GM12878 (cell line): ENCODE data around the gene ZNF282. TPM values are rescaled to one million over a fixed set of nuclear protein-coding genes. Genes with fewer than 3 reads are reported as not detected.

Experiments
- ATAC-seq: fragments of 200-7000 bp; cut with Tn5 transposase; 3 replicates; pipeline ENCODE4 v1.9.1; 2020; ENCODE audit warnings: mild to moderate bottlenecking, moderate library complexity
- BruUV-seq: library from RNA; stranded (reverse); fragments of 400-500 nt; replicated peaks from 2 replicates; lab custom pipeline; 2021; lab: Mats Ljungman, UMichigan
- CTCF ChIA-PET: fragments of 300-600 bp; sonication (Branson Sonifier 250); formaldehyde crosslinking; extraction: SDS; loops from one replicate; lab custom pipeline; 2021; ENCODE audit warnings: inconsistent platforms; lab: Yijun Ruan, JAX
- POLR2A ChIA-PET: fragments of 350-600 bp; formaldehyde crosslinking; extraction: SDS; loops from one replicate; lab custom pipeline; 2021; ENCODE audit warnings: inconsistent platforms; lab: Charles Lee
- RAD21 ChIA-PET: fragments of 300-600 bp; sonication (Branson Sonifier 250); formaldehyde crosslinking; loops from one replicate; lab custom pipeline; 2023; ENCODE audit warnings: antibody characterized with exemption; ENCODE audit not compliant: unreplicated experiment; lab: Charles Lee
- SMC1A ChIA-PET: fragments of 300-600 bp; sonication (Branson Sonifier 250); formaldehyde crosslinking; loops from one replicate; lab custom pipeline; 2023; ENCODE audit not compliant: unreplicated experiment, uncharacterized antibody; lab: Charles Lee
- DNase-seq: peaks from one replicate; pipeline ENCODE4 v3.0.0-alpha.2; 2011; ENCODE audit warnings: low read depth, low spot score
- FAIRE-seq: peaks from 3 replicates; lab custom pipeline; 2011; peaks lifted over from hg19 to GRCh38; lab: Jason Lieb, UNC
- H2AFZ ChIP-seq: 2 replicates; pipeline ENCODE4 v1.6.0; 2011; ENCODE audit warnings: low read depth, low read length, control low read depth; ENCODE audit not compliant: control insufficient read depth
- H3K27ac ChIP-seq: 2 replicates; pipeline ENCODE4 v1.5.1; 2011; ENCODE audit warnings: control low read depth; ENCODE audit not compliant: control insufficient read depth, insufficient read depth
- H3K27me3 ChIP-seq, 2 experiments: replicated peaks in 1 of 2; 2 replicates each; pipeline versions ENCODE4 v1.6.0 to v1.6.1; 2011; ENCODE audit warnings: low read length in 1 of 2; ENCODE audit not compliant: control insufficient read depth in 2 of 2, insufficient read depth in 2 of 2
- H3K36me3 ChIP-seq, 2 experiments: 2 replicates each; pipeline ENCODE4 v1.5.1; 2011; ENCODE audit warnings: low read length in 1 of 2; ENCODE audit not compliant: control insufficient read depth in 2 of 2, insufficient read depth in 2 of 2
- H3K4me1 ChIP-seq: 2 replicates; pipeline ENCODE4 v1.6.1; 2011; ENCODE audit warnings: mild to moderate bottlenecking, low read length, moderate library complexity, mixed read lengths; ENCODE audit not compliant: control insufficient read depth, insufficient read depth
- H3K4me2 ChIP-seq: 2 replicates; pipeline ENCODE4 v1.6.0; 2011; ENCODE audit warnings: control low read depth; ENCODE audit not compliant: control insufficient read depth, insufficient read depth
- H3K4me3 ChIP-seq: fragments of 200-600 bp; sonication (generic); 2 replicates; pipeline ENCODE4 v1.5.1; 2016
- H3K79me2 ChIP-seq: 2 replicates; pipeline ENCODE4 v1.6.0; 2011; ENCODE audit warnings: low read length; ENCODE audit not compliant: control insufficient read depth, insufficient read depth
- H3K9ac ChIP-seq: 2 replicates; pipeline ENCODE4 v1.8.0; 2011; ENCODE audit warnings: low read length, control low read depth, mixed read lengths; ENCODE audit not compliant: control insufficient read depth, insufficient read depth
- H3K9me3 ChIP-seq: replicated peaks from 3 replicates; pipeline ENCODE4 v1.5.1; 2011; ENCODE audit warnings: mild to moderate bottlenecking, low read length; ENCODE audit not compliant: control insufficient read depth, insufficient read depth
- H4K20me1 ChIP-seq: 2 replicates; pipeline ENCODE4 v1.6.0; 2011; ENCODE audit not compliant: control insufficient read depth, insufficient read depth
- JUNB ChIP-seq: IDR thresholded peaks from 2 replicates; pipeline ENCODE4 v1.6.1; 2016; ENCODE audit warnings: antibody characterized with exemption, mild to moderate bottlenecking
- MEF2A ChIP-seq: IDR thresholded peaks from 2 replicates; pipeline ENCODE4 v1.6.1; 2011; ENCODE audit warnings: low read depth, mild to moderate bottlenecking, low read length, moderate library complexity; ENCODE audit not compliant: insufficient read depth
- PAX8 ChIP-seq: fragments of 450-650 bp; IDR thresholded peaks from 2 replicates; pipeline ENCODE4 v1.6.1; 2017; ENCODE audit warnings: mild to moderate bottlenecking, moderate library complexity
- RB1 ChIP-seq: fragments of 450-650 bp; formaldehyde crosslinking; IDR thresholded peaks from 2 replicates; pipeline ENCODE4 v1.6.1; 2017; ENCODE audit warnings: mild to moderate bottlenecking, borderline replicate concordance
- SMARCA5 ChIP-seq: fragments of 450-650 bp; IDR thresholded peaks from 2 replicates; pipeline ENCODE4 v1.6.1; 2017; ENCODE audit warnings: mild to moderate bottlenecking
- WGBS: methylation state at CpG from one replicate; pipeline ENCODE4 v1.1.6; 2016; ENCODE audit warnings: low lambda C conversion rate; ENCODE audit not compliant: insufficient replicate concordance, insufficient coverage; ENCODE audit errors: missing lambda C conversion rate; 5-methylcytosine and 5-hydroxymethylcytosine counted together
- in situ Hi-C: fragments of 300-500 bp; cut with MboI; formaldehyde crosslinking; loops from 9 replicates; pipeline ENCODE4 v1.14.3; 2018; ENCODE audit warnings: mixed read lengths
- intact Hi-C: fragments of 100-400 bp; cut with micrococcal nuclease; formaldehyde crosslinking; loops from one replicate; pipeline ENCODE4 v1.14.2; 2022; ENCODE audit not compliant: unreplicated experiment
- polyA plus RNA-seq, 11 experiments: library from polyadenylated mRNA; depleted of rRNA in 4 of 11; unstranded in 6 of 11; stranded (reverse) in 5 of 11; fragments of >200 nt; fragmentation: Nextera tagmentation in 4 of 11; fragmentation: Illumina TruSeq in 1 of 11; extraction: Ambion mirVana in 4 of 11; extraction: Trizol in 1 of 11; gene quantifications; 1 replicate in 1 of 11; 2 replicates in 10 of 11; pipeline versions ENCODE4 v1.2.1 to v1.2.3, GENCODE V29; 2011 to 2016; ENCODE audit warnings: inconsistent platforms in 2 of 11, missing spikeins in 2 of 11, low read depth in 1 of 11
- total RNA-seq, 4 experiments: library from RNA; depleted of rRNA in 3 of 4; stranded (reverse); fragments of >200 nt in 3 of 4; fragmentation: Illumina TruSeq in 1 of 4; extraction: Trizol in 1 of 4; gene quantifications; 2 replicates each; pipeline versions ENCODE4 v1.2.1 to v1.2.3, GENCODE V29; 2013 to 2021
- TF ChIP-seq, protein P1 (sequence below): fragments of 450-650 bp; formaldehyde crosslinking; IDR thresholded peaks from 2 replicates; pipeline ENCODE4 v1.4.0; 2020; ENCODE audit warnings: mild to moderate bottlenecking, moderate library complexity
- TF ChIP-seq, protein P2 (sequence below): IDR thresholded peaks from 2 replicates; pipeline ENCODE4 v1.6.1; 2012; ENCODE audit warnings: mild to moderate bottlenecking, low read depth, low read length

ZNF282 gene
- total and polyA plus RNA-seq, 10 of the 15 experiments (the other 5 are each of a cell fraction or from before 2014, with no cell fraction given) = 0.35 to 28.4 (median 8.1) TPM

DNA sequence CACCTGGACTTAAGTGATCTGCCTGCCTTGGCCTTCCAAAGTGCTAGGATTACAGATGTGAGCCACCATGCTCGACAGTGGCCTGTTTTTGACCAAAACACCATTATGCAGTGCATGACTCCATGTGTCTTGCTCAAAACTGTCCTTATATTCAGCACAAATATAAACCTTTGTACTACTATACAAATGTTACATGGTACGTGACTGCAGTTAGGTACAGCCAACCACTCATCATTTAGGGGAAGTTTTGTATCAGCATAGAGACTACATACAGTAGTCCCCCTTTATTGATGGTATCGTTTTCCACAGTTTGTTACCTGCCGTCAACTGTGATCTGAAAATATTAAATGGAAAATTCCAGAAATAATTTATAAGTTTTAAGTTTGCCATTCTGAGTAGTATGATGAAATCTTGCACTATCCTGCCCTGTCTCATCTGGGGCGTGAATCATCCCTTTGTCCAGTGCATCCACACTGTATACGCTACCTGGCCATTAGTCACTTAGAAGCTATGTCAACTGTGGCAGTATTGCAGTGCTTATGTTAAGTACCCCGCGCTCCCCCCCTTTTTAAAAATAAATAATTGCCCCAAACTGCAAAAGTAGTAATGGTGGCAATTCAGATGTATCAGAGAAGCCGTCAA, 23.3 kb upstream of the ZNF282 start:
- BruUV-seq = no TSS peak
- SMC1A ChIA-PET = no interaction called here
- Histone ChIP-seq H2AFZ (no peak overlapping the region), H3K4me2 (no peak overlapping the region), H3K4me3 (no peak overlapping the region), H3K27me3 (no peaks in the 10 kb centered on the region), H3K9ac (no peak overlapping the region), H3K79me2 (no peaks in the 10 kb centered on the region)
- 88% methylated on average over 9 of the region's 9 CpGs for WGBS
- intact Hi-C loops = no loop called here
- CTCF ChIA-PET = interaction anchor here (0.5 kb wide), 1 partner anchor 145 kb away, joined by 4 read pairs; no protein-coding TSS in a partner anchor
- POLR2A ChIA-PET = no interaction called here
- DNase-seq = no peak
- RAD21 ChIA-PET = interaction anchor here (0.8 kb wide), 1 partner anchor 13 kb away, joined by 3 read pairs; no protein-coding TSS in a partner anchor
- in situ Hi-C loops = no loop called here
- TF ChIP-seq JUNB = no peak
- TF ChIP-seq, protein P1, sequence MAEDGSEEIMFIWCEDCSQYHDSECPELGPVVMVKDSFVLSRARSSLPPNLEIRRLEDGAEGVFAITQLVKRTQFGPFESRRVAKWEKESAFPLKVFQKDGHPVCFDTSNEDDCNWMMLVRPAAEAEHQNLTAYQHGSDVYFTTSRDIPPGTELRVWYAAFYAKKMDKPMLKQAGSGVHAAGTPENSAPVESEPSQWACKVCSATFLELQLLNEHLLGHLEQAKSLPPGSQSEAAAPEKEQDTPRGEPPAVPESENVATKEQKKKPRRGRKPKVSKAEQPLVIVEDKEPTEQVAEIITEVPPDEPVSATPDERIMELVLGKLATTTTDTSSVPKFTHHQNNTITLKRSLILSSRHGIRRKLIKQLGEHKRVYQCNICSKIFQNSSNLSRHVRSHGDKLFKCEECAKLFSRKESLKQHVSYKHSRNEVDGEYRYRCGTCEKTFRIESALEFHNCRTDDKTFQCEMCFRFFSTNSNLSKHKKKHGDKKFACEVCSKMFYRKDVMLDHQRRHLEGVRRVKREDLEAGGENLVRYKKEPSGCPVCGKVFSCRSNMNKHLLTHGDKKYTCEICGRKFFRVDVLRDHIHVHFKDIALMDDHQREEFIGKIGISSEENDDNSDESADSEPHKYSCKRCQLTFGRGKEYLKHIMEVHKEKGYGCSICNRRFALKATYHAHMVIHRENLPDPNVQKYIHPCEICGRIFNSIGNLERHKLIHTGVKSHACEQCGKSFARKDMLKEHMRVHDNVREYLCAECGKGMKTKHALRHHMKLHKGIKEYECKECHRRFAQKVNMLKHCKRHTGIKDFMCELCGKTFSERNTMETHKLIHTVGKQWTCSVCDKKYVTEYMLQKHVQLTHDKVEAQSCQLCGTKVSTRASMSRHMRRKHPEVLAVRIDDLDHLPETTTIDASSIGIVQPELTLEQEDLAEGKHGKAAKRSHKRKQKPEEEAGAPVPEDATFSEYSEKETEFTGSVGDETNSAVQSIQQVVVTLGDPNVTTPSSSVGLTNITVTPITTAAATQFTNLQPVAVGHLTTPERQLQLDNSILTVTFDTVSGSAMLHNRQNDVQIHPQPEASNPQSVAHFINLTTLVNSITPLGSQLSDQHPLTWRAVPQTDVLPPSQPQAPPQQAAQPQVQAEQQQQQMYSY (CRISPR knock-in tag) = no peak
- TF ChIP-seq, protein P2, sequence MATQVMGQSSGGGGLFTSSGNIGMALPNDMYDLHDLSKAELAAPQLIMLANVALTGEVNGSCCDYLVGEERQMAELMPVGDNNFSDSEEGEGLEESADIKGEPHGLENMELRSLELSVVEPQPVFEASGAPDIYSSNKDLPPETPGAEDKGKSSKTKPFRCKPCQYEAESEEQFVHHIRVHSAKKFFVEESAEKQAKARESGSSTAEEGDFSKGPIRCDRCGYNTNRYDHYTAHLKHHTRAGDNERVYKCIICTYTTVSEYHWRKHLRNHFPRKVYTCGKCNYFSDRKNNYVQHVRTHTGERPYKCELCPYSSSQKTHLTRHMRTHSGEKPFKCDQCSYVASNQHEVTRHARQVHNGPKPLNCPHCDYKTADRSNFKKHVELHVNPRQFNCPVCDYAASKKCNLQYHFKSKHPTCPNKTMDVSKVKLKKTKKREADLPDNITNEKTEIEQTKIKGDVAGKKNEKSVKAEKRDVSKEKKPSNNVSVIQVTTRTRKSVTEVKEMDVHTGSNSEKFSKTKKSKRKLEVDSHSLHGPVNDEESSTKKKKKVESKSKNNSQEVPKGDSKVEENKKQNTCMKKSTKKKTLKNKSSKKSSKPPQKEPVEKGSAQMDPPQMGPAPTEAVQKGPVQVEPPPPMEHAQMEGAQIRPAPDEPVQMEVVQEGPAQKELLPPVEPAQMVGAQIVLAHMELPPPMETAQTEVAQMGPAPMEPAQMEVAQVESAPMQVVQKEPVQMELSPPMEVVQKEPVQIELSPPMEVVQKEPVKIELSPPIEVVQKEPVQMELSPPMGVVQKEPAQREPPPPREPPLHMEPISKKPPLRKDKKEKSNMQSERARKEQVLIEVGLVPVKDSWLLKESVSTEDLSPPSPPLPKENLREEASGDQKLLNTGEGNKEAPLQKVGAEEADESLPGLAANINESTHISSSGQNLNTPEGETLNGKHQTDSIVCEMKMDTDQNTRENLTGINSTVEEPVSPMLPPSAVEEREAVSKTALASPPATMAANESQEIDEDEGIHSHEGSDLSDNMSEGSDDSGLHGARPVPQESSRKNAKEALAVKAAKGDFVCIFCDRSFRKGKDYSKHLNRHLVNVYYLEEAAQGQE = no peak
- TF ChIP-seq PAX8 = no peak
- no peak for TF ChIP-seq MEF2A
- TF ChIP-seq SMARCA5 = no peak
- TF ChIP-seq RB1 = no peak
- TF ChIP-seq, all 136 proteins: peak for 0
- Histone ChIP-seq H4K20me1 (no peaks in the 10 kb centered on the region), H3K27ac (no peak overlapping the region), H3K9me3 (no peaks in the 10 kb centered on the region), H3K36me3 (peaks cover 9 to 24% of the 10 kb centered on the region in 2 experiments), H3K4me1 (no peaks in the 10 kb centered on the region)
- FAIRE-seq (no peak), ATAC-seq (no peak)
